HepG2 (cell line): ENCODE measurements around the gene TSSK2. TPM values are rescaled to one million over a fixed set of nuclear protein-coding genes. Genes with fewer than 3 reads are reported as not detected.

ENCODE experiments used
- EHMT2 ChIP-seq: fragments of 200-600 bp; sonication (generic); IDR thresholded peaks from 2 replicates; pipeline ENCODE4 v1.7.0; 2017; ENCODE audit warnings: antibody characterized with exemption, low read depth, low read length, borderline replicate concordance
- HDAC2 ChIP-seq: sonication (generic); formaldehyde crosslinking; IDR thresholded peaks from 2 replicates; pipeline ENCODE4 v1.4.0; 2020; ENCODE audit warnings: missing genetic modification reagents
- HOXA9 ChIP-seq: sonication (generic); formaldehyde crosslinking; IDR thresholded peaks from 2 replicates; pipeline ENCODE4 v1.8.1; 2022; ENCODE audit warnings: missing genetic modification reagents, mild to moderate bottlenecking, moderate library complexity, borderline replicate concordance
- KDM6A ChIP-seq: IDR thresholded peaks from 2 replicates; pipeline ENCODE4 v1.6.1; 2016; ENCODE audit warnings: low read depth
- RBM22 ChIP-seq: fragments of 200-400 bp; formaldehyde crosslinking; optimal IDR thresholded peaks from 2 replicates; pipeline ENCODE3; 2017; ENCODE audit warnings: mild to moderate bottlenecking, low read length, moderate library complexity
- ZKSCAN8 ChIP-seq: IDR thresholded peaks from 2 replicates; pipeline ENCODE4 v1.6.1; 2016; ENCODE audit warnings: borderline replicate concordance, missing genetic modification reagents, missing compliant biosample characterization
- ZMYM3 ChIP-seq: sonication (generic); formaldehyde crosslinking; IDR thresholded peaks from 2 replicates; pipeline ENCODE4 v1.5.1; 2020; ENCODE audit warnings: mild to moderate bottlenecking, missing genetic modification reagents
- ZNF251 ChIP-seq: sonication (generic); formaldehyde crosslinking; IDR thresholded peaks from 2 replicates; pipeline ENCODE4 v1.9.0; 2021; ENCODE audit warnings: mild to moderate bottlenecking, missing genetic modification reagents
- polyA plus RNA-seq, 8 experiments: library from polyadenylated mRNA; depleted of rRNA in 3 of 8; stranded (reverse) in 7 of 8; unstranded in 1 of 8; fragments of >200 nt; fragmentation: Illumina TruSeq in 4 of 8; extraction: Trizol in 4 of 8; gene quantifications; 2 replicates each; pipeline versions ENCODE4 v1.2.1 to v1.2.3, GENCODE V29; 2011 to 2016; ENCODE audit warnings: low read depth in 4 of 8, missing spikeins in 1 of 8, mixed read lengths in 1 of 8; ENCODE audit not compliant: insufficient read depth in 1 of 8
- total RNA-seq, 5 experiments: library from RNA; depleted of rRNA; stranded (reverse); fragments of >200 nt; fragmentation: Illumina TruSeq; extraction: Trizol; gene quantifications; 2 replicates each; pipeline ENCODE4 v1.2.3, GENCODE V29; 2016; ENCODE audit warnings: low read depth in 1 of 5
- TF ChIP-seq, protein P1 (sequence below): sonication (generic); formaldehyde crosslinking; IDR thresholded peaks from one replicate; pipeline ENCODE4 v1.5.1; 2020; ENCODE audit warnings: mild to moderate bottlenecking, missing genetic modification reagents; ENCODE audit errors: not compliant biosample characterization
- TF ChIP-seq, protein P2 (sequence below): sonication (generic); formaldehyde crosslinking; IDR thresholded peaks from 2 replicates; pipeline ENCODE4 v1.5.0; 2020; ENCODE audit warnings: missing genetic modification reagents, mild to moderate bottlenecking, borderline replicate concordance
- TF ChIP-seq, protein P3 (sequence below), 2 experiments: sonication (generic) in 1 of 2; formaldehyde crosslinking in 1 of 2; IDR thresholded peaks; 2 replicates each; pipeline versions ENCODE4 v1.6.1 to v1.9.0; 2014 to 2022; ENCODE audit warnings: antibody characterized with exemption in 1 of 2, borderline replicate concordance in 1 of 2, inconsistent platforms in 1 of 2, low read depth in 1 of 2, missing genetic modification reagents in 1 of 2
- TF ChIP-seq, protein P4 (sequence below): sonication (generic); formaldehyde crosslinking; IDR thresholded peaks from 2 replicates; pipeline ENCODE4 v1.8.0; 2022; ENCODE audit warnings: missing genetic modification reagents, mild to moderate bottlenecking, borderline replicate concordance

Gene TSSK2
- total and polyA plus RNA-seq, 2 of the 13 experiments (the other 11 are each of a cell fraction or from before 2014, with no cell fraction given) = not detected

DNA sequence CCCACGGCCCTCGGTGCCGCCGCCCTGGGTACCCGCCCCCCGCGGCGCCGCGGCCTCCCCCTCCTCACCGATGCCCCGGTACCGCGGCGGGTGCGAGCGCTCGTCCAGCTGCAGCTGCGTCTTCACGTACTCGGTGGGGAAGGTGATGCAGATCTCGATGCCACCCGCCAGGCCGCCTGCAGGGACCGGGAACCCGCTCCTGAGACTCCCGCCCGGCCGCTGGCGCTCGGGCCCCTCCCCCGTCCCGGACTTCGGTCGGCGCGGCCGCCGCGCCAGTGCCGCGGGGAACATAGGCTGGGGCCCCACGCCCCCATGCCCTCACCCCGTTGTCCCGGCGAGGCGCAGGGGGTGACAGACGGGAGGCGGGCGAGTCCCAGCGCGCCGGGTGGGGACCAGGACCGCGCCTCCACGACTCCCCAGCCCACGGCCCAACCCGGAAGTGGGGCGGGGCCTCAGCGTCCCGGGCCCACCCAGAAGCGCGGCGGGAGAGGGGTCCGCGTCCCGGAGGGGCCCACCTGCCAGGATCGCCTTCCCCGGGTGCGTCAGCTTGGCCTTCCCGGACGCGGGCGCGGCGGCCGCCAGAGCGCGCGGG lies 47.1 kb downstream of the TSSK2 start (continued):
- TF ChIP-seq, protein P1, sequence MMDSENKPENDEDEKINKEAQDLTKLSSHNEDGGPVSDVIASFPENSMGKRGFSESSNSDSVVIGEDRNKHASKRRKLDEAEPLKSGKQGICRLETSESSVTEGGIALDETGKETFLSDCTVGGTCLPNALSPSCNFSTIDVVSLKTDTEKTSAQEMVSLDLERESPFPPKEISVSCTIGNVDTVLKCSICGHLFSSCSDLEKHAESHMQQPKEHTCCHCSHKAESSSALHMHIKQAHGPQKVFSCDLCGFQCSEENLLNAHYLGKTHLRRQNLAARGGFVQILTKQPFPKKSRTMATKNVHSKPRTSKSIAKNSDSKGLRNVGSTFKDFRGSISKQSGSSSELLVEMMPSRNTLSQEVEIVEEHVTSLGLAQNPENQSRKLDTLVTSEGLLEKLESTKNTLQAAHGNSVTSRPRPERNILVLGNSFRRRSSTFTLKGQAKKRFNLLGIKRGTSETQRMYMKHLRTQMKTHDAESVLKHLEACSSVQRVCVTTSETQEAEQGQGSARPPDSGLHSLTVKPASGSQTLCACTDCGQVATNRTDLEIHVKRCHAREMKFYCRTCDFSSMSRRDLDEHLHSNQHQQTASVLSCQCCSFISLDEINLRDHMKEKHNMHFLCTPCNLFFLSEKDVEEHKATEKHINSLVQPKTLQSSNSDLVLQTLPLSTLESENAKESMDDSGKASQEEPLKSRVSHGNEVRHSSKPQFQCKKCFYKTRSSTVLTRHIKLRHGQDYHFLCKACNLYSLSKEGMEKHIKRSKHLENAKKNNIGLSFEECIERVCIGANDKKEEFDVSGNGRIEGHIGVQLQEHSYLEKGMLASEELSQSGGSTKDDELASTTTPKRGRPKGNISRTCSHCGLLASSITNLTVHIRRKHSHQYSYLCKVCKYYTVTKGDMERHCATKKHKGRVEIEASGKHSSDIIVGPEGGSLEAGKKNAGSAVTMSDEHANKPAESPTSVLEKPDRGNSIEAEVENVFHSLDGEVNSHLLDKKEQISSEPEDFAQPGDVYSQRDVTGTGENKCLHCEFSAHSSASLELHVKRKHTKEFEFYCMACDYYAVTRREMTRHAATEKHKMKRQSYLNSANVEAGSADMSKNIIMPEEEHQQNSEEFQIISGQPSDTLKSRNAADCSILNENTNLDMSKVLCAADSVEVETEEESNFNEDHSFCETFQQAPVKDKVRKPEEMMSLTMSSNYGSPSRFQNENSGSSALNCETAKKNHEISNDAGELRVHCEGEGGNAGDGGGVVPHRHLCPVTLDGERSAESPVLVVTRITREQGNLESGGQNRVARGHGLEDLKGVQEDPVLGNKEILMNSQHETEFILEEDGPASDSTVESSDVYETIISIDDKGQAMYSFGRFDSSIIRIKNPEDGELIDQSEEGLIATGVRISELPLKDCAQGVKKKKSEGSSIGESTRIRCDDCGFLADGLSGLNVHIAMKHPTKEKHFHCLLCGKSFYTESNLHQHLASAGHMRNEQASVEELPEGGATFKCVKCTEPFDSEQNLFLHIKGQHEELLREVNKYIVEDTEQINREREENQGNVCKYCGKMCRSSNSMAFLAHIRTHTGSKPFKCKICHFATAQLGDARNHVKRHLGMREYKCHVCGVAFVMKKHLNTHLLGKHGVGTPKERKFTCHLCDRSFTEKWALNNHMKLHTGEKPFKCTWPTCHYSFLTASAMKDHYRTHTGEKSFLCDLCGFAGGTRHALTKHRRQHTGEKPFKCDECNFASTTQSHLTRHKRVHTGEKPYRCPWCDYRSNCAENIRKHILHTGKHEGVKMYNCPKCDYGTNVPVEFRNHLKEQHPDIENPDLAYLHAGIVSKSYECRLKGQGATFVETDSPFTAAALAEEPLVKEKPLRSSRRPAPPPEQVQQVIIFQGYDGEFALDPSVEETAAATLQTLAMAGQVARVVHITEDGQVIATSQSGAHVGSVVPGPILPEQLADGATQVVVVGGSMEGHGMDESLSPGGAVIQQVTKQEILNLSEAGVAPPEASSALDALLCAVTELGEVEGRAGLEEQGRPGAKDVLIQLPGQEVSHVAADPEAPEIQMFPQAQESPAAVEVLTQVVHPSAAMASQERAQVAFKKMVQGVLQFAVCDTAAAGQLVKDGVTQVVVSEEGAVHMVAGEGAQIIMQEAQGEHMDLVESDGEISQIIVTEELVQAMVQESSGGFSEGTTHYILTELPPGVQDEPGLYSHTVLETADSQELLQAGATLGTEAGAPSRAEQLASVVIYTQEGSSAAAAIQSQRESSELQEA (CRISPR knock-in tag) = no peak
- TF ChIP-seq RBM22 (no peak), ZMYM3 (CRISPR knock-in tag) (no peak), HOXA9 (no peak; the same call in 1 of the 2 replicates), KDM6A (CRISPR knock-in tag) (no peak), ZKSCAN8 (CRISPR knock-in tag) (no peak), HDAC2 (no peak), EHMT2 (no peak), ZNF251 (CRISPR knock-in tag) (no peak)
- TF ChIP-seq, protein P2, sequence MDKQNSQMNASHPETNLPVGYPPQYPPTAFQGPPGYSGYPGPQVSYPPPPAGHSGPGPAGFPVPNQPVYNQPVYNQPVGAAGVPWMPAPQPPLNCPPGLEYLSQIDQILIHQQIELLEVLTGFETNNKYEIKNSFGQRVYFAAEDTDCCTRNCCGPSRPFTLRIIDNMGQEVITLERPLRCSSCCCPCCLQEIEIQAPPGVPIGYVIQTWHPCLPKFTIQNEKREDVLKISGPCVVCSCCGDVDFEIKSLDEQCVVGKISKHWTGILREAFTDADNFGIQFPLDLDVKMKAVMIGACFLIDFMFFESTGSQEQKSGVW (CRISPR knock-in tag) = no peak
- TF ChIP-seq, protein P3, sequence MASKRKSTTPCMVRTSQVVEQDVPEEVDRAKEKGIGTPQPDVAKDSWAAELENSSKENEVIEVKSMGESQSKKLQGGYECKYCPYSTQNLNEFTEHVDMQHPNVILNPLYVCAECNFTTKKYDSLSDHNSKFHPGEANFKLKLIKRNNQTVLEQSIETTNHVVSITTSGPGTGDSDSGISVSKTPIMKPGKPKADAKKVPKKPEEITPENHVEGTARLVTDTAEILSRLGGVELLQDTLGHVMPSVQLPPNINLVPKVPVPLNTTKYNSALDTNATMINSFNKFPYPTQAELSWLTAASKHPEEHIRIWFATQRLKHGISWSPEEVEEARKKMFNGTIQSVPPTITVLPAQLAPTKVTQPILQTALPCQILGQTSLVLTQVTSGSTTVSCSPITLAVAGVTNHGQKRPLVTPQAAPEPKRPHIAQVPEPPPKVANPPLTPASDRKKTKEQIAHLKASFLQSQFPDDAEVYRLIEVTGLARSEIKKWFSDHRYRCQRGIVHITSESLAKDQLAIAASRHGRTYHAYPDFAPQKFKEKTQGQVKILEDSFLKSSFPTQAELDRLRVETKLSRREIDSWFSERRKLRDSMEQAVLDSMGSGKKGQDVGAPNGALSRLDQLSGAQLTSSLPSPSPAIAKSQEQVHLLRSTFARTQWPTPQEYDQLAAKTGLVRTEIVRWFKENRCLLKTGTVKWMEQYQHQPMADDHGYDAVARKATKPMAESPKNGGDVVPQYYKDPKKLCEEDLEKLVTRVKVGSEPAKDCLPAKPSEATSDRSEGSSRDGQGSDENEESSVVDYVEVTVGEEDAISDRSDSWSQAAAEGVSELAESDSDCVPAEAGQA (IDR thresholded peaks at IDR 0.05; ENCODE audit: low read depth) = no peak
- TF ChIP-seq, protein P3 (CRISPR knock-in tag; IDR thresholded peaks at IDR 0.05; ENCODE audit: borderline replicate concordance) = no peak
- TF ChIP-seq, protein P4, sequence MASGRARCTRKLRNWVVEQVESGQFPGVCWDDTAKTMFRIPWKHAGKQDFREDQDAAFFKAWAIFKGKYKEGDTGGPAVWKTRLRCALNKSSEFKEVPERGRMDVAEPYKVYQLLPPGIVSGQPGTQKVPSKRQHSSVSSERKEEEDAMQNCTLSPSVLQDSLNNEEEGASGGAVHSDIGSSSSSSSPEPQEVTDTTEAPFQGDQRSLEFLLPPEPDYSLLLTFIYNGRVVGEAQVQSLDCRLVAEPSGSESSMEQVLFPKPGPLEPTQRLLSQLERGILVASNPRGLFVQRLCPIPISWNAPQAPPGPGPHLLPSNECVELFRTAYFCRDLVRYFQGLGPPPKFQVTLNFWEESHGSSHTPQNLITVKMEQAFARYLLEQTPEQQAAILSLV (CRISPR knock-in tag) = no peak
